SW480 (cell line): ENCODE data around the gene ARMH4.

Source experiments
- DNase-seq: peaks from one replicate; pipeline ENCODE4 v3.0.0-alpha.2; 2016; ENCODE audit warnings: low spot score

Gene ARMH4

DNA sequence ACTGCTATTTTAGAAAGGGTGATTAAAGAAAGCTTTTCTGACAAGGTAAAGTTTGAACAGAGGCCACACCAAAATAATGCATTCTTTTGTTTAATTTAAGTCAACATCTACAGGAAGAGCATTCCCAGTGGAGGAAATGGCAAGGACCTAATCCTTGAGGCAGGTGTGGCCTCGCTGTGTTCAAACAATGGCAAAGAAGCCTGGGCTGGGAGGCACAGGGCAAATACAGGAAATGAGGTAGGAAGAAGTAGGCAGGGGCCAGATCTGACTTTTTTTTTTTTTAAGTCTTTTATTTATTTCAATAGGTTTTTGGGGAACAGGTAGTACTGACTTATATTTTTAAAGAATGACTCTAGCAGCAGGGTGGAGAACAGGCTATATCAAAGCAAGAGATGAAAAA lies 53.5 kb downstream of the ARMH4 start:
- no peak for DNase-seq

GRCh38 chr14:58096731-58097130 lies 55.3 kb downstream of the ARMH4 start:
- DNase-seq = no peak

DNA sequence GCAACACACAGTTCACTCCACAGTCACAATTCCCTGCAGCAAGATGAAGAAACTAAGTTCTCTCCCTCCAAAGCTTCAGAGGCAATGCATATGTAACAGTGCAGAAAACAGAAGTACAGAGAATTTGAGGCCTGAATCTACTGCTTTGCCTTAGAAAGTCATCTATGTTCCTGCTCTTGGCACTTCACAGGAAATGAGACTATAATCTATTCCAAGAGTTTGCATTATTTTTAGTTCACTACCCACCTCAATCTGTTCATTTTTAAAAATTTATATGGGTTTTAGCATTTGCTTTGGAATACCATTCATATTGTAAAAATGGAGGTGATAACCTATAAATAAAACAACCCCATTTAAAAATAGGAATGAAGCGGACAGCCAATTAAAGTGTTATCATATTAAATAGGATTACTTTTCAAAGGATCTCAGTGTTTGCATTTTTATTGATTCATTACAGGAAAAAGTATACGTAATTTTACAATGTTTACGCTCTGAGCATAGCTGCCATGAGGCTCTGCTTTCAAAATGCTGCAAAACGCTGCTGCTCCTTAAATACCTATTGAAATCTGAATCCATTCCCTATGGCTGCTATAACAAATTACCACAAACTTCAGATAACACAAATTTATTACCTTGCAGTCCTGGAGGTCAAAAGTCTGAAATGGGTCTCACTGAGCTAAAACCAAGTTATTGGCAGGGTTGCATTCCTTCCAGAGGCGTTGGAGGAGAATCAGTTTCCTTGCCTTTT lies 60.0 kb downstream of the ARMH4 start:
- no peak for DNase-seq

- no peak for DNase-seq
Observed at GRCh38 chr14:58089612-58090011, 62.4 kb downstream of the ARMH4 start.

- no peak for DNase-seq
Observed at GRCh38 chr14:58088961-58089360, 63.1 kb downstream of the ARMH4 start.

DNA sequence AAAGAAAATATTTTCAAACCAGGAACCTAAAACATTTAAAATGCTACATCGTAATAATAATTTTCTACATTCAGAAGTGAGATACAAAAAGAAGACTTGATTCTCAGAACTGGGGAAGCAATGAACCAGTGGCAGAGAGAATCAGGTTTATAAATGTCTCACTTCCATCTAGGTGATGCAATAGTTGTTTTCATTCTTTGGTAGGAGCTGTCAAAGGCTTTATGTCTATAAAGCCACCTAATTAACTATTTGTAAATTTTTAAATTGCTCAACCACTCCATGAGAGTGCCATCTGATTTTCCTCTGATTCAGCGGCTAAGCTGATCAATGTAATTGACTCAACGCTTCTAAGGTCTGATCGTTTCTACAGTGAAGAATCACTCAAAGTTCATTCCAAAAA lies 66.1 kb downstream of the ARMH4 start:
- no peak for DNase-seq

DNA sequence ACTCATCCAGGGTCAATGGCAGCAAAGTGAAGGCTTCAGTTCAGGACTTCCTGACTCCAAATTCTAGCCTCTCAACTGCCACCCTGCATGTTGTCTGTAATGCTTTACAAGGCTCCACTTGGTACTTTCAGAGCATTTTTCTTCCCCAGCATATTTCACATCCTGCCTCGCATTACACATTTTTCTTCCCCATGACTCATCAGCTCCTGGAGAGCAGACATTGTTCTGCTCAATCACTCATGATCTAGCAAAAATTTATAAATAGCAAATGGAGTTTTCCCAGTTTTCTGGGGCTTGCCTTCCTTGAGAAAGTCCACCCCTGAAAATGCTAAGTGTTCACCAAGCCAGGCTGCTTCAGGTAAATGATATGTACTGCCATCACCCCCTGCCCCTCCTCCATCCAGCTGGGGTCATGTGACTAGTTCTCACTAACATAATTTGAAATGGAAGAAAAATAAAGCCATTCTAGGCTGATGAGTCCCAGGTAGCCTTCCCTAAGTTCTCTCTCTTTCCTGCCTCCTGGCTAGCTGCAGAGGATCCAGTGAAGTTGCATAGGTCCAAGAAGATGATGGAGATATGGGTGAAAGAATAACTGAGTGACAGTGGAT lies 69.4 kb downstream of the ARMH4 start:
- DNase-seq = peak; percentile 23

- no peak for DNase-seq
Observed at GRCh38 chr14:58082011-58082410, 70.0 kb downstream of the ARMH4 start.

- no peak for DNase-seq
Observed at GRCh38 chr14:58078471-58078870, 73.5 kb downstream of the ARMH4 start.

GRCh38 chr14:58078068-58078467 lies 73.9 kb downstream of the ARMH4 start:
- DNase-seq = peak; percentile 32

DNA sequence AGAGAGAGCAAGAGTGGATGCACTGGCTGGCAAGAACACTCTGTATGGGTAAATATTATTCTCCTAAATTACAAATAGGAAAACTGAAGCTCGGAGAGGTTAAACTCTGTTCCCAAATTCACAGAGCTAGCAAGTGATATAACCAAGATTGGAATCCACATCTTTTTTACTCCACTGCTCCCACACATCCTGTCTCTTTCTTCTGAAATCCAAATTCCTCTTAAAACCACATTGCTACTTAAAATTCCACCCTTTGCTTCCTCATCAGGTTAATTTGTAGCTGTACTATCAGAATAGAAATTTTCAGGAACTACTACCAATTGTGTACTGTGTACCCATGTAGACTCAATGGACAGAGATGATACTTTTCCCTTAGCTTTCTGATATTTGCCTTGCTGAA lies 74.4 kb downstream of the ARMH4 start:
- DNase-seq = no peak

- DNase-seq = peak; percentile 49
Observed at GRCh38 chr14:58073516-58073915, 78.5 kb downstream of the ARMH4 start.

DNA sequence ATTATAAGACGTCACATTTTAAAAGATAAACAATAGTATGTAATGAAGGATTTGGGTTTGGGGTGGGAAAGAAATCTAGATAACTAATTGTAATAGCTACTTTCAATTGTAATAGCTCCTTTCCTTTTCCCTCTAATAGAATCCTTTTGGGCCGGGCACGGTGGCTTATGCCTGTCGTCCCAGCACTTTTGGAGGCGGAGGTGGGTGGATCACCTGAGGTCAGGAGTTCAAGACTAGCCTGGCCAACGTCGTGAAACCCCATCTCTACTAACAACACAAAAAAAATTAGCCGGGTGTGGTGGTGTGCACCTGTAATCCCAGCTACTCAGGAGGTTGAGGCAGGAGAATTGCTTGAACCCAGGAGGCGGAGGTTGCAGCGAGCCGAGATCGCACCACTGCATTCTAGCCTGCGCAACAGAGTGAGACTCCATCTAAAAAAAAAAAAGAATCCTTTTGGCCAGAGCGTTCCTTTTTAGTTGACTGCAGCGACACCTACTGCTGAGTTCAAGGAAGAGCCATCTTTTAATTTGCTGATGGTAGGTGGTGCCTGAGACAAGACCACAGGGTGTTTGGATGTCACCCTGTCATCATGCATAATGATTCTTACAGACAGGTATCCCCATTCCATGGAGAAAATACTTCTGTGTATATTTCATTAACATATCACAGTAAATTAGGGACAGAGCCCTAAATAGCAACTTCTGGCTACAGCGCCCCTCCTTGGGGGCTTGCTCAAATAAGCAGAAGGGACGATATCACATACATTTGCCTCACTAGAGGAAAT lies 79.5 kb downstream of the ARMH4 start:
- DNase-seq = peak; percentile 75

DNA sequence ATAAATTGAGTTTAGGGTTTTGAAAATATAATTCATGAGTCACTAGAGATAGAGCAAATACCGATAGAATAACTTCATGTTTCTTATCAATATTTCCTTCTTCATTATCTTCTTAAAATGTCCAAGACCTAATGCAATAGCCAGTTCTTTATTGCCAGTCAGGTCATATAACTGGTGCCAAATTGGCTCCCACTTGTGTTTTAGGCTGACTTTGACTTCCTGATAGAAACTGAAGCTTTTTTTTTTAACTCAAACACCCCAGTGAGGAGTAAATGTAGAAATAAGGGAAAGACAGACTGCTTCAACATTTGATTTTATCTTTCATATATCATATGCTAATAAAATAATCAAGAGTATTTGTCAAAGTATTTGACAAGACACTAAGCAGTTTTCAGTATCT lies 80.7 kb downstream of the ARMH4 start:
- no peak for DNase-seq

GRCh38 chr14:58068306-58068705 lies 83.7 kb downstream of the ARMH4 start:
- no peak for DNase-seq

- DNase-seq = no peak
Observed at GRCh38 chr14:58066115-58066514, 85.9 kb downstream of the ARMH4 start.

DNA sequence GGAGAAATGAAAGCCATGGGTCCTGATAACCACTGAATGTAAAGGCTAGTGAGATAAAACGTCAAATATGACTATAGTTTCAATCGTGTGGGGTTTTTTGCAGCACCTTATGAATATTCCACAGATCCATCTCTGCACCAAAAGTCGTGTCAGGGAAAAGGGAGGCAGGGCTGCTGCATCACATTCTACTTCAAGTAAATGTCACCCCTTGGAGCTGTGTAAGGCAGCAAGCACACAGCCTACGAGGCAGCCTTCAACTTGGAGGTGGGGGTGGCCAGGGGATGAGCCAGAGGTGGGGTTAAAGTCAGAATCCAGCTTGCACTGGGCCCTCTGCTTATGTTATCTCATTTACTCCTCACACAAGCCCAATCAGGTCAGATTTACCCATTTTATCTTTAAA lies 90.4 kb downstream of the ARMH4 start:
- DNase-seq = no peak

GRCh38 chr14:58060898-58061297 lies 91.1 kb downstream of the ARMH4 start:
- no peak for DNase-seq

- no peak for DNase-seq
Observed at GRCh38 chr14:58060077-58060476, 91.9 kb downstream of the ARMH4 start.

- DNase-seq = no peak
Observed at GRCh38 chr14:58059126-58059525, 92.9 kb downstream of the ARMH4 start.

DNA sequence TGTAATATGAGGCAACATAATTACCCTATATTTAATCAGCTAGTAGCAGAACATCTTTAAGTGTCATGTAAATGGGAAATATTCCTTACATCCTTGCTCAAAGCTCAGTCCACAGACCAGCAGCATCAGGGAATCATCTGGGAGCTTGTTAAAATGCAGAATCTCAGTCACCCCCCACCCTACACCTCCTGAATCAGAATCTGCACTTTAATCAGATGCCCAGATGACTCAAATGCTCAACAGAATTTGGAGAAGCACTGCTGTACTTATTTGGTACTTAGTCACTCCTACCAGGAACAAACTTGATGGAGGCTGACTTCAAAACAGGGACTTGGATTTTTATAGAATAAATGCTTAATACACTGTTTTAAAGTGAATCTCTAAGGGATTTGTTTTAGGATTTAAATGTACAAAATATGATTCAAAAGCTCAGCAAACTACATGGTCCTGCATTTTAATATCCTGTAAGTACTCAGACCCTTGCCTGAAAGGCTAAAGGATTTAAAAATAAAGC lies 96.5 kb downstream of the ARMH4 start:
- no peak for DNase-seq

- no peak for DNase-seq
Observed at GRCh38 chr14:58054100-58054499, 97.9 kb downstream of the ARMH4 start.

GRCh38 chr14:58048219-58048618 lies 103.8 kb downstream of the ARMH4 start:
- DNase-seq = no peak
